Loucy (cell line): ENCODE data around the gene VPS13D.
A peak's percentile ranks its signal among the peaks of the same experiment; 100 is the strongest.
"Not testable (repeated sequence)": the region's sequence is repeated elsewhere in the genome, so short reads cannot be mapped to it uniquely, and the experiment has no call there.

Experiments used
- H2AFZ ChIP-seq: fragments of 200-600 bp; sonication (generic); 2 replicates; pipeline ENCODE4 v1.6.0; 2016; ENCODE audit warnings: antibody characterized with exemption, mild to moderate bottlenecking, low read length, moderate library complexity
- H3F3A ChIP-seq: fragments of 200-600 bp; 2 replicates; pipeline ENCODE4 v1.6.0; 2016; ENCODE audit warnings: antibody characterized with exemption, low read depth, mild to moderate bottlenecking
- H3K27me3 ChIP-seq: fragments of 200-600 bp; sonication (generic); 2 replicates; pipeline ENCODE4 v1.6.1; 2014; ENCODE audit warnings: low read length, mild to moderate bottlenecking; ENCODE audit not compliant: insufficient read depth, poor library complexity, severe bottlenecking
- H3K36me3 ChIP-seq: fragments of 200-600 bp; sonication (generic); 2 replicates; pipeline ENCODE4 v1.6.1; 2016; ENCODE audit warnings: low read length; ENCODE audit not compliant: insufficient read depth
- H3K4me1 ChIP-seq: fragments of 200-600 bp; sonication (generic); 2 replicates; pipeline ENCODE4 v1.5.1; 2014; ENCODE audit warnings: low read length, mild to moderate bottlenecking; ENCODE audit not compliant: insufficient read depth, poor library complexity, severe bottlenecking
- H3K4me2 ChIP-seq: fragments of 200-600 bp; sonication (generic); 2 replicates; pipeline ENCODE4 v1.6.0; 2014; ENCODE audit warnings: antibody characterized with exemption, low read length, low read depth, mild to moderate bottlenecking; ENCODE audit not compliant: poor library complexity, severe bottlenecking
- H3K4me3 ChIP-seq: fragments of 200-600 bp; sonication (generic); 2 replicates; pipeline ENCODE4 v1.5.1; 2014; ENCODE audit warnings: low read length, mild to moderate bottlenecking, mixed read lengths; ENCODE audit not compliant: poor library complexity, severe bottlenecking
- H3K79me2 ChIP-seq: fragments of 200-600 bp; sonication (generic); 2 replicates; pipeline ENCODE4 v1.6.1; 2014; ENCODE audit warnings: low read length; ENCODE audit not compliant: insufficient read depth
- H3K9ac ChIP-seq: fragments of 200-600 bp; sonication (generic); 2 replicates; pipeline ENCODE4 v1.6.0; 2014; ENCODE audit warnings: mild to moderate bottlenecking, low read depth, low read length, moderate library complexity; ENCODE audit not compliant: poor library complexity, severe bottlenecking
- H3K9me2 ChIP-seq: fragments of 200-600 bp; sonication (generic); replicated peaks from 2 replicates; pipeline ENCODE4 v1.6.1; 2016; ENCODE audit warnings: low read depth, low read length, mixed read lengths
- H3K9me3 ChIP-seq: fragments of 200-600 bp; sonication (generic); 2 replicates; pipeline ENCODE4 v1.6.1; 2014; ENCODE audit warnings: mild to moderate bottlenecking, antibody characterized with exemption, low read length, low read depth; ENCODE audit not compliant: insufficient read depth
- H4K20me1 ChIP-seq: fragments of 200-600 bp; sonication (generic); 2 replicates; pipeline ENCODE4 v1.6.0; 2014; ENCODE audit warnings: antibody characterized with exemption, low read length, mild to moderate bottlenecking; ENCODE audit not compliant: insufficient read depth, poor library complexity, severe bottlenecking
- CTCF ChIP-seq: fragments of 200-600 bp; sonication (generic); conservative IDR thresholded peaks from 2 replicates; pipeline ENCODE4 v1.5.1; 2014; ENCODE audit warnings: mild to moderate bottlenecking, antibody characterized with exemption, low read length
- EZH2phosphoT487 ChIP-seq: fragments of 200-600 bp; IDR thresholded peaks from 2 replicates; pipeline ENCODE4 v1.6.1; 2018; ENCODE audit warnings: antibody characterized with exemption, mild to moderate bottlenecking, moderate library complexity, borderline replicate concordance

VPS13D gene

GRCh38 chr1:12387641-12388040 is 157.8 kb downstream of the VPS13D start:
- Histone ChIP-seq H4K20me1 (no peaks in the 10 kb centered on the region), H3K79me2 (no peaks in the 10 kb centered on the region), H3K9ac (no peak overlapping the region), H3K9me3 (peaks cover 16% of the 10 kb centered on the region; the same call in 1 of the 2 replicates), H3K4me3 (no peak overlapping the region), H3K9me2 (no peaks in the 10 kb centered on the region), H3K36me3 (peaks cover 41% of the 10 kb centered on the region), H3K27me3 (no peaks in the 10 kb centered on the region), H3K4me1 (peaks cover 32% of the 10 kb centered on the region), H2AFZ (no peak overlapping the region), H3F3A (0 out of 2 replicates have a peak, but pooled peaks cover 5% of the 10 kb centered on the region), H3K4me2 (no peak overlapping the region)
- no peak for TF ChIP-seq EZH2phosphoT487
- TF ChIP-seq CTCF = no peak

- peaks cover 16% of the 10 kb centered on the region; the same call in 1 of the 2 replicates for H3K9me3 ChIP-seq
- H4K20me1 ChIP-seq, H3K27me3 ChIP-seq, H3K9ac ChIP-seq, H3F3A ChIP-seq, H3K4me3 ChIP-seq, H3K4me2 ChIP-seq, H3K9me2 ChIP-seq, H2AFZ ChIP-seq, H3K79me2 ChIP-seq: not testable (repeated sequence)
- peaks cover 29% of the 10 kb centered on the region for H3K36me3 ChIP-seq
- peaks cover 13% of the 10 kb centered on the region for H3K4me1 ChIP-seq
These were observed 160.5 kb downstream of the VPS13D start for GRCh38 chr1:12390296-12390695.

- H3K4me1 ChIP-seq = peaks cover 18% of the 10 kb centered on the region
These were observed 167.9 kb downstream of the VPS13D start for GRCh38 chr1:12397462-12398450.

More at GRCh38 chr1:12397462-12398450, 167.9 kb downstream of the VPS13D start:
- TF ChIP-seq EZH2phosphoT487 = no peak
- no peak for TF ChIP-seq CTCF
- no peak overlapping the region for H3K4me3 ChIP-seq
- no peaks in the 10 kb centered on the region for H3K9me3 ChIP-seq
- no peaks in the 10 kb centered on the region for H3K9me2 ChIP-seq
- no peaks in the 10 kb centered on the region for H3F3A ChIP-seq
- no peaks in the 10 kb centered on the region for H3K27me3 ChIP-seq
- H3K9ac ChIP-seq = no peak overlapping the region
- H3K36me3 ChIP-seq = no peaks in the 10 kb centered on the region; the same call in 1 of the 2 replicates
- no peaks in the 10 kb centered on the region for H4K20me1 ChIP-seq
- H3K4me2 ChIP-seq = peak overlapping the region; percentile 12
- H2AFZ ChIP-seq = no peak overlapping the region
- H3K79me2 ChIP-seq = no peaks in the 10 kb centered on the region
